ENCODE results near the gene MAPK1. TPM values are rescaled to one million over a fixed set of nuclear protein-coding genes. Genes with fewer than 3 reads are reported as not detected.

Gene MAPK1
- total RNA-seq, 1 donor from 2014 or later, result 42.3 TPM

DNA sequence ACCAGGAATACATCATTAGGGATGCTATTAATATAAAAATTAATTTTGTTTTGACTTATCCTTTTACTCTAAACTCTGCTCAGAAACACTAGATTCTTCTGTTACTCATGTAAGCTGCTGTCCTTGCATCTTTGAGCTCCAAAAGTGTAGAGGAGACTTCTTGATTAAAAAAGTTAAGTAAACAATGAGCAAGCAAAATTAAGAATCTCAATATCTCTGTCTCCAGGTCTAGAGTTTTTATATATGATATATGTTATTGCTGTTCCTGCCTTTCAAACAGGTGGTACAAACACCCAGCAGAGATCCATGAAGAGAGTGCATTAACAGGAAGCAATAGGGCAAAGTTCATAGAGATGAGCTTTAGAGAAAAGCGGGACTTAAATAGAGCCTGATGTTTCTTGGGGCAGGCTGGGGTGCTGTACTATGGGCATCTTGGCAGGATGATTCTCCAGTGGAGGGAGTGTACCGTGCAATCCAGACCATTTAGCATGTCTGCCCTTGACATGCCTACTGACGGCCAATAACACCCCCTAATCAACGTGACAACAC lies 6.9 kb downstream of the MAPK1 start:
- DNase-seq (ENCODE audit: low read depth), result no peak
- TF ChIP-seq, protein P1, sequence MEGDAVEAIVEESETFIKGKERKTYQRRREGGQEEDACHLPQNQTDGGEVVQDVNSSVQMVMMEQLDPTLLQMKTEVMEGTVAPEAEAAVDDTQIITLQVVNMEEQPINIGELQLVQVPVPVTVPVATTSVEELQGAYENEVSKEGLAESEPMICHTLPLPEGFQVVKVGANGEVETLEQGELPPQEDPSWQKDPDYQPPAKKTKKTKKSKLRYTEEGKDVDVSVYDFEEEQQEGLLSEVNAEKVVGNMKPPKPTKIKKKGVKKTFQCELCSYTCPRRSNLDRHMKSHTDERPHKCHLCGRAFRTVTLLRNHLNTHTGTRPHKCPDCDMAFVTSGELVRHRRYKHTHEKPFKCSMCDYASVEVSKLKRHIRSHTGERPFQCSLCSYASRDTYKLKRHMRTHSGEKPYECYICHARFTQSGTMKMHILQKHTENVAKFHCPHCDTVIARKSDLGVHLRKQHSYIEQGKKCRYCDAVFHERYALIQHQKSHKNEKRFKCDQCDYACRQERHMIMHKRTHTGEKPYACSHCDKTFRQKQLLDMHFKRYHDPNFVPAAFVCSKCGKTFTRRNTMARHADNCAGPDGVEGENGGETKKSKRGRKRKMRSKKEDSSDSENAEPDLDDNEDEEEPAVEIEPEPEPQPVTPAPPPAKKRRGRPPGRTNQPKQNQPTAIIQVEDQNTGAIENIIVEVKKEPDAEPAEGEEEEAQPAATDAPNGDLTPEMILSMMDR (conservative IDR thresholded peaks at IDR 0.05; ENCODE audit: low read depth, low read length), result no peak
- H3K4me3 ChIP-seq (ENCODE audit: low read depth, low read length), result no peak overlapping the region

DNA sequence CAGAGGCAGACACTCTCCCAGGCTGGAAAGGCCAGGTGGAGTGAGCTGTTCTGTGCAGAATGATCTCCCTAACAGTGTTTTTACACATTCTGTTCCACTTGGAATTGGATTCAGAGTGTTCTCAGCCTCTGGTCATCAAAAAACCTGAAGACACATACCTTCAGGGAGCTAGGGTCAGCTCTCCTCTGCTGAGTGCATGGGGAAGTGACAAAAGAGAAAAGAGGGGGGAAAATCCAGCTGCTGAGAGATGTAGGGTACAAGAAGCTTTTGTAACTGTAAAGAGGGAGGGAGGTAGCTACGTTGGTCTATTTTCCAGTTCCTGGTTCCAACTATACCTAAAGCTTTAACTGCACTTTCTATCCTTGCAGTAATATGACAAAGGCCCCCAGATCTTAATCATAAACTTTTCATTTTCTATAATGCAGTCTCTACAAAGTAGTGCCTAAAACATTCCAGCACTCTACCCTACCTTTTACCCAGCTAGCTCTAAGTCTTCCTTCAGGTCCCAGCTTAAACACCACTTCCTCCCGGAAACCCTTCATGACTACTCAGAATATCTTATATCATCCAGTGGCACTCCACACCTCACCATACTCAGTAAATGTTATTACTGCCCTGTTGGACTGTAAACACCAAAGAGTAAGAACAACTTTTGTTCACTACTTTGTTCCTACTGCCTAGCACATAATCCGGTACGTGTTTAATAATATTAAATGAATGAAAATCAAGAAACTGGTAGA lies 9.2 kb downstream of the MAPK1 start:
- TF ChIP-seq, protein P1 (conservative IDR thresholded peaks at IDR 0.05; ENCODE audit: low read depth, low read length), result no peak
- DNase-seq (ENCODE audit: low read depth), result no peak
- no peak overlapping the region for H3K4me3 ChIP-seq (ENCODE audit: low read depth, low read length)

- TF ChIP-seq, protein P1 (conservative IDR thresholded peaks at IDR 0.05; ENCODE audit: low read depth, low read length), result no peak
- DNase-seq (ENCODE audit: low read depth), result no peak
- no peak overlapping the region for H3K4me3 ChIP-seq (ENCODE audit: low read depth, low read length)
These were observed 9.9 kb downstream of the MAPK1 start for GRCh38 chr22:21857481-21857914.

DNA sequence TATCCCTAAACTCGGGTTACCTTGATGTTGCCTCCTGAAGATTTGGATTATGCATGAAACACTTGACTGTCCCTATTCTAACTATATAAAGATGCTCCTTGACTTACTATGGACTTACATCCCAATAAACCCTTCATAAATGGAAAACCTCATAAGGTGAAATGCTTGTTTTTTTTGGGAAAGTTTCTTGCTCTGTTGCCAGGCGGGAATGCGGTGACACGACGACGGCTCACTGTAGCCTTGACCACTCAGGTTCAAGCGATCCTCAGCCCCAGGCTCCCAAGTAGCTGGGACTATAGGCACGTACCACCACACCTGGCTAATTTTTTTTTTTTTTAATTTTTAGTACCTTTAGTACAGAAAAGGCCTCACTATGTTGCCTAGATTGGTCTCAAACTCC lies 10.6 kb downstream of the MAPK1 start:
- TF ChIP-seq, protein P1 (conservative IDR thresholded peaks at IDR 0.05; ENCODE audit: low read depth, low read length), result no peak
- DNase-seq (ENCODE audit: low read depth), result no peak
- H3K4me3 ChIP-seq (ENCODE audit: low read depth, low read length), result no peak overlapping the region

- no peak overlapping the region for H3K4me3 ChIP-seq (ENCODE audit: low read depth, low read length)
- no peak for DNase-seq (ENCODE audit: low read depth)
- TF ChIP-seq, protein P1 (conservative IDR thresholded peaks at IDR 0.05; ENCODE audit: low read depth, low read length), result no peak
These were observed 11.2 kb downstream of the MAPK1 start for GRCh38 chr22:21856197-21856596.

DNA sequence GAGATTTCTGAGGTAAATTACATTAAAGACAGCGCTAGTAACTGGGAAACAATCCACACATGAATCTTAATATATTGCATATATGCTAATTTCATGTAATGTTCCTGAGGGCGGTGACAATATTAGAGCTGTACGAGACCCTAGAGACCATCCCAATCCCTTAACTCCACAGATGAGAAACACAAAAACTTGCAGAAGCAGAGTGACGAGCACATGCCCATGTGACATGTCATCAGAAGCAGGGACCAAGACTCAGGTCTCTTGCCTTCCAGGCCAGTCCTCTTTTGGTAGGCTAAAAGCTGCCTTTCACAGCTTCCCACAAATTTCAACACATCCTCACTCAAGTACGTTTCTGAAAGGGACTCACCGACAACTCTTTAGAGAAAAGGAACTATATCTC lies 11.8 kb downstream of the MAPK1 start:
- TF ChIP-seq, protein P1 (conservative IDR thresholded peaks at IDR 0.05; ENCODE audit: low read depth, low read length), result no peak
- DNase-seq (ENCODE audit: low read depth), result no peak
- no peak overlapping the region for H3K4me3 ChIP-seq (ENCODE audit: low read depth, low read length)

DNA sequence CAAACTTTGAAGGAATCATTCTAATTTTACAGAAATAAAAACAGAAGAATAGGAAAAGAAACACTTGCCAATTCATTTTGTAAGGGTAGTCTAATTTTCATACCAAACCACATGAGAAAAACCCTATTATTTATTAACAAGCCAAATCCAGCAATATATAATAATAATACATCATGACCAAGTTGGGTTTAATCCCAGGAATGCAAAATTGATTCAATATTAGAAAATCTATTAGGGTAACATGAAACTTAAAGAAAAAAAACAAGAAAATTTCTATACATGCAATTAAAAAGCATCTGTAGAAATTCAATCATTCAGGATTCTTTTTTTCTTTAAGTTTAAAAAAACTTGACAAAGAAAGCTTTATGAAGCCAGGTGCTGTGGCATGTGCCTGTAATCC lies 16.8 kb downstream of the MAPK1 start:
- H3K4me3 ChIP-seq (ENCODE audit: low read depth, low read length), result no peak overlapping the region
- TF ChIP-seq, protein P1 (conservative IDR thresholded peaks at IDR 0.05; ENCODE audit: low read depth, low read length), result no peak
- no peak for DNase-seq (ENCODE audit: low read depth)
